DMS 273 (cell line): ENCODE results near the gene CEACAM16.
A peak's percentile ranks its signal among the peaks of the same experiment; 100 is the strongest.

Experiments used
- DNase-seq: peaks from one replicate; lab custom pipeline; 2025; ENCODE audit not compliant: unreplicated experiment; lab: John Stamatoyannopoulos, UW

The CEACAM16 gene

DNA sequence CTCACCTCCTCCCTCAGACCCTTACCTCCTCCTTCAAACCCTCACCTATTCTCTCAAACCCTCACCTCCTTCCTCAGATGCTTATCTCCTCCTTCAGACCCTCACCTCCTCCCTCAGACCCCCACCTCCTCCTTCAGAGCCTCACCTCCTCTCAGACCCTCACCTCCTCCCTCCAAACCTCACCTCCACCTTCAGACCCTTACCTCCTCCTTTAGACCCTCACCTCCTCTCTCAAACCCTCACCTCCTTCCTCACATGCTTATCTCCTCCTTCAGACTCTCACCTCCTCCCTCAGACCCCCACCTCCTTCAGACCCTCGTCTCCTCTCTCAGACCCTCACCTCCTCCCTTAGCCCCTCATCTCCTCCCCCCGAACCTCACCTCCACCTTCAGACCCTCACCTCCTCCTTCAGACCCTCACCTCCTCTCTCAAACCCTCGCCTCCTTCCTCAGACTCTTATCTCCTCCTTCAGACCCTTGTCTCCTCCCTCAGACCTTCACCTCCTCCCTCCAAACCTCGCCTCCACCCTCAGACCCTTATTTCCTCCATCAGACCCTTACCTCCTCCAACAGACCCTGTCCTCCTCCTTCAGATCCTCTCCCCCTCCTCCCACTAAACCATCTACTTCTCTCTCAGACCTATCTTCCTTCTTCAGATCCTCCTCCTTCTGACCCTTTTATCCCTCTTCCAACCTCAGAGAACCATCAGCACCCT lies 47.1 kb downstream of the CEACAM16 start:
- no peak for DNase-seq

DNA sequence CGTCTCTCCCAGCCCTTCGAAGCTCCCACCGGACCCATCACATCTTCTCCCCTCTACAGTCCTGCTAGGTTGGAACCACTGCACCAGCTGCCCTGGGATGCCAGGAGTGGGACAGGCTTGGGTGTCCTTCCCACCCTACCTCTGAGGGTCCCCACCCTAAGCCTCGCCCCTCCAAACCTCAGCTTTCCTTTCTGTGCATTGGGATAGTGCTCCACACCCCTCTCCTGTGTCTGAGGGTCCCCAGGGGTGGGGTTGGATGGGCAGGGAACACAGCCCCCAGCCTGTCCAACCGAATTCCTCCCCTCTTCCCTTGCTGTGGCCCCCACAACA lies 47.6 kb downstream of the CEACAM16 start:
- DNase-seq: no peak

DNA sequence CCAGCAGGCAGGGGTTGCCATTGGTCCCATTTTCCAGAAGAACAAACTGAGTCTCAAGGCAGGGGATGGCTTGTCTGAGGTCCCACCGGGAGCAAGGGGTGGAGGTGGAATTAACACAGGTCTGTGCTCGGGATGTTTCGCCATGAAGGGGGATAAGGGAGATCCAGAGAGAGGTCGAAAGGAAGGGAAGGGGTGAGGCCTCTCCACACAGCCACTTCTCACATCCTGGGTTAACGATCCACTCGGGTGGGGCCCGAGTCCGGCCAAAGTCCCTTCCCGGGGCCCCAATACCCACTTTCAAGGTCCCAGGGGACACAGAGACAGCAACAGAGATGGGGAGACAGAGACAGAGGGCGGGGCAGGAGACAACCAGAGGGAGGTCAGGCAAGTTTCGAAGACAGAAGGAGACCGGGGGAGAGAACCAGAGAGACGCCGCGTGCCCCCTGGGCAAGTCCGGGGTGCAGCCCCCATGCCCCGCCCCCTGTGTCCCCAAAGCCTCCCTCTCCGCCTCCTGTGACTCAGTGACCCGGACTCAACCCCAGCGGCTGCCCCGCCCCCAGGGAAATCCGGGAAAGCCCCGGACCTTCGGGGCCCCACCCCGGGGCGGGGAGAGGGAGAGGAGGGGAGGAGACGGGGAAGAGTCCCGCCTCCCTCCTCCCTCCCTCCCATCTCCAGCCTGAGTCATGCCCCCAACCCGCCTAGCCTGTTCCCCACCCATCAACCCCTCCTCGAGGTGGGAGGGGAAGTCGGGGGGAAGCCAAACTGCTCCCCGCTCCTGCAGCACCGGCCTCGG lies 48.2 kb downstream of the CEACAM16 start:
- DNase-seq: peak; percentile 89

DNA sequence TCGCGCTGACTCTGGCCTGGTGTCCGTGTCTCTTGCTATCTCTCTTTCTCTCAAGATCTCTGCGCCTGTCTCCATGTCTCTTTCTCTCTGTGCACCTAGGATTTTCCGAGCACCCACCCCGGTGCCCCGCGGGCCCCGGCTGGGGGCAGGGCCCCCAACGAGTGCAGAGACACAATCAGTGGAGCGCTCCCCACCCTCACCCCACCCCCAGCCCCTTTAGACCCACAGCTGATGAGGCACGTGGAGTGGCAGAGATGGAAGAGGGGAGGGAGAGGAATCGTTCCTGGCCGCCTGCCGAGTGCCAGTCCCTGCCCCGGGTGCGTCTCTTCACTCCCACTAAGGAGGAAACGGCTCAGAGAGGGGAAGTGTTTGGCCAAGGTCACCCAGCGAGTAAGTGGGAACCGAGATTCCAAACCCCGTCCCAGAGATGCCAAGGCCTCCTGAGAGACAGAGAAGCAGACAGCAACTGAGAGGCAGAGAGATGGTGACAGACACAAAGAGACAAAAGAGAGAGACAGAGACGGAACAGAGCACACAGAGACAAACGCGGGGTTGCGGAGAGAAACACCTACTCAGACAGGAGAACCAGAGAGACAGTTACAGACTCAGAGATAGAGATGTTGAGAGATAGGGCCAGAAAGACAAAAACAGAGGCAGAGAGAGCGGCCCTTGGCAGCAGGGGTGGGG lies 48.9 kb downstream of the CEACAM16 start:
- peak; percentile 74 for DNase-seq

DNA sequence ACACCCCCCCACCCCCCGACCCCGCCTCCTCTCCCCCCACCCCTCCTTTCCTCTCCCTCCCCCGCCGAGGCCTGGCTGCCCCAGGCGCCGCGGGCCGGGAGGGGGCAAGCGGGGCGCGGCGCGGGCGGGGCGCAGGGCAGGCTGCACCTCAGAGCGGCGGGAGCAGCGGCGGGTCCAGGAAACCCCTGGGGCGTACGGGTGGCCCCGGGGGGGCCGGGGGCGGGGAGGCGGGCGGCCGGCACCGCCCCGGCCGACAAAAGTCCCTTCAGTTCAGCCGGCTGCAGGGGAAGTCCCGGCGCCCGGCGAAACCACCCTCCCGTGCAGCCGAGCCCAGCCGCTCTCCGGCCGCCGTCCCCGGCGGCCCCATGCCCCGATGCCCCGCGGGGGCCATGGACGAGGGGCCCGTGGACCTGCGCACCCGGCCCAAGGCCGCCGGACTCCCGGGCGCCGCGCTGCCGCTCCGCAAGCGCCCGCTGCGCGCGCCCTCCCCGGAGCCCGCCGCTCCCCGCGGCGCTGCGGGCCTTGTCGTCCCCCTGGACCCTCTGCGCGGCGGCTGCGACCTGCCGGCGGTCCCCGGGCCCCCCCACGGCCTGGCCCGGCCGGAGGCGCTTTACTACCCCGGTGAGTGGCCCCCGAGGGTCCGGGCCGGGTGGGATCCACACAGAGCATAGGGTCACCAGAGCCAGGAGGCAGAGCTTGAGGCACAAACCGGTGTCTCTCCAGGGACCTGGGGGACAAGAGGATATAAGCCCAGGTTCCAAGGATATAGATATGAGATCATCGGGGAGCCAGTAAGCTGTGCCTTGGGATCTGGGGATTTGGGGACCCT lies 49.7 kb downstream of the CEACAM16 start, which contains the start of gene BCL3:
Gene BCL3 (plus strand): TSS at position 283 of the 829 bp plus-strand sequence. CDS start 83 bp downstream, at position 366.
- DNase-seq: peak; percentile 74

DNA sequence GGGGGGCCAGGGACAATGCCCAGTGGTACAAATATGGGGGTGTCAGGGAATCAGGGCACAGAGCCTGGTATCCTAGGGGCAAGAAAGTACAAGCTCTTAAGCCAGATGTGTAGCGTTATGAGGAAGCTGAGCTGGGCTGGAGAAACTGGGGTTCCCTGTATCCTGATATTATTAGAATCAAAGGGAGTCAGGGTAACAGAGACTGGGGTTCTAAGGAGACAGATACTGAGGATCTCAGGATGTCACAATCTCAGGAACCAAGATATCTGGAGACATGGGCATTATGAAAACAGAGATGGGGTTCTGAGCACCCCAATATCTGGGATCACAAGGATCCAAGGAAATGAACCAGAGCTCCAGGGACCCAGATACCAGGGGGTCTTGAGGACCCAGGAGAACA lies 50.3 kb downstream of the CEACAM16 start:
- DNase-seq: no peak

DNA sequence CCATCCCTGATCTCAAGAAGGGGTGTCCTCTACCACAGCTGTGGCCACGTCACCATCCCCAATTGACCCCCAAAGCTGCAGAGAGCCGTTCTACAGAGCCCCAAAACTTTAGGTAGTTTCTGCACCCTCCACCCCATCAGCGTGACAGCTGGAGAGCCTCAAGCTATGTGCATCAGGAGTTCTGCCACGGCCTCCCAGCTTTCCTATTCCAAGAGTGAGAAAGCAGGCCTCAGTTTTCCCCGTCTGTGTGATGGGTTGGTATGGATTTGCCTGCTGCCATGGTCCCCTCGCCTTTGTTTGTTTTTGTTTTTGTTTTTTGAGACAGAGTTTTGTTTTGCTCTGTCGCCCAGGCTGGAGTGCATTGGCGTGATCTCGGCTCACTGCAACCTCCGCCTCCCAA lies 51.0 kb downstream of the CEACAM16 start:
- DNase-seq: no peak

DNA sequence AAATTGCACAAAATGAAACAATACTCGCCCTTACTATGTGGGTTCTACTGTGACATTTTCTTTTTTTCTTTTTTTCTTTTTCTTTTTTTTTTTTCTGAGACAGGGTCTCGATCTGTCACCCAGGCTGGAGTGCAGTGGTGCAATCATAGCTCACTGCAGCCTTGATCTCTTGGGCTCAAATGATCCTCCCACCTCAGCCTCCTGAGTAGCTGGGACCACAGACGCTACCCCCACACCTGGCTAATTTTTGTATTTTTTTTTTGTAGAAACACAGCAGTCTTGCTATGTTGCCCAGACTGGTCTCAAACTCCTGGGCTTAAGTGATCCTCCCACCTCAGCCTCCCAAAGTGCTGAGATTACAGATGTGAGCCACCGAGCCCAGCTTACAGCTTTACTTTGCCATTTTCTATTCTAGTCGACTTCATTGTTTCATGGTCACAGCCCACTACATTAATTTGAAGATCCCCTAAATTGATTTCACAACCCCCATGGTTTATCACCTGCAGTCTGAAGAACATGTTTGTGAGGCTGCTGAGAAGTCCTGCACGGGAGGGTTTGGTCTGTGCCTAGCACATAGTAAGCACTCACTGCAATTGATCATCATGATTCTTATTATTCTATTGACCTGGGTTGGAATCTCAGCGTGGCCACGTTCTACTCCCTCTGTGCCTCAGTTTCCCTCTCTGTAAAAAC lies 53.3 kb downstream of the CEACAM16 start:
- no peak for DNase-seq

DNA sequence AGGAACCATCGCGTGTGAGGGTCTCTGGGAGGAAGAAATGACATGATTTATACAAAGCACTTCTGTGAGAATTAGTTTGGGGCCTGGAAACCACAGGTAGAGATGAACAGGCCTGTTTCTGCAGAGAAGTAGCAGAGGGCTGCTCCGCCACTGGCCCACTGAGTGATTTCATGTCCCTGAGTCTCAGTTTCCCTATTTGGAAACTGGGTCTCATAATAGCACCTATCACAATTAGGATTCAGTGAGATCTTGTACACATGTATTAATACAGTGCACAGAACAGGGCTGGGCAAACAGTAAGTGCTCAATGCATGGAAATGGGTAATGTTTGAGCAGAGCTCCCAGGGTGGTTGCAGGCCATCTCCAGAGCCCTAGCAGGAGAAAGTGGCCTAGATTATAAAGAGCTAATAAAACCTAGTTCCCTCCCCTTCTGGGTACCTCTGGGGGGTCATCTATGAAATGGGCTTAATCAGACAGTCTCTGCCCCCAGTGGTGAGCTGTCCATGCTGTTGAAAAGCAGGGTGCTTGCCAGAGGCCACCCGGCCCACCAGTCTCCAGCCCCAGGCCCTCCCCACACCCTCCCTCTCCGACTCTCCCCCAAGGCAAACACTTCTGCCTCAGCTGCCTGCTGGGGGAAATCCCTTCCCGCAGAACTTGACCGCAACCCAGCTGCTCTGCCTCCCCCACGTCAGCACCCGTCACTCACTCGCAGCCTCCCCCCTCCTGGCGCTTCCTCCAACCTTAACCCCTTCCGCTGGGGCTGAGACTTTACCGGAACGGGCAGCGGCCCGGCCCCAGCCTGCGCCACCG lies 54.1 kb downstream of the CEACAM16 start:
- peak; percentile 90 for DNase-seq

DNA sequence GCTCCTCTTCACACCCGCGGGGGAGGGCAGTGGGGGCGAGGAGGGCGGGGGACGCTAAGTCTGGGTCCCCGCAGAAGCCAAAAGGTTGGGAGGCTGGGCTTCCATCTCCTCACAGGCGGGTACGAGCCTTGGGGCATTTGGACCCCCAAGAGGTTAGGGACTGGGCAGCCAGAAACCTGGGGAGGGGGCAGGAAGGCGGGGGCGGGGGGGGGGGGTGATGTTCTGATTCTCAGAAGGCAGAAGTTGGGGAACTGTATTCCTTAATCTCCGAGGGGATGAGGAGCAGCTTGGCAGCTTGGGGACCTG lies 54.6 kb downstream of the CEACAM16 start:
- no peak for DNase-seq

DNA sequence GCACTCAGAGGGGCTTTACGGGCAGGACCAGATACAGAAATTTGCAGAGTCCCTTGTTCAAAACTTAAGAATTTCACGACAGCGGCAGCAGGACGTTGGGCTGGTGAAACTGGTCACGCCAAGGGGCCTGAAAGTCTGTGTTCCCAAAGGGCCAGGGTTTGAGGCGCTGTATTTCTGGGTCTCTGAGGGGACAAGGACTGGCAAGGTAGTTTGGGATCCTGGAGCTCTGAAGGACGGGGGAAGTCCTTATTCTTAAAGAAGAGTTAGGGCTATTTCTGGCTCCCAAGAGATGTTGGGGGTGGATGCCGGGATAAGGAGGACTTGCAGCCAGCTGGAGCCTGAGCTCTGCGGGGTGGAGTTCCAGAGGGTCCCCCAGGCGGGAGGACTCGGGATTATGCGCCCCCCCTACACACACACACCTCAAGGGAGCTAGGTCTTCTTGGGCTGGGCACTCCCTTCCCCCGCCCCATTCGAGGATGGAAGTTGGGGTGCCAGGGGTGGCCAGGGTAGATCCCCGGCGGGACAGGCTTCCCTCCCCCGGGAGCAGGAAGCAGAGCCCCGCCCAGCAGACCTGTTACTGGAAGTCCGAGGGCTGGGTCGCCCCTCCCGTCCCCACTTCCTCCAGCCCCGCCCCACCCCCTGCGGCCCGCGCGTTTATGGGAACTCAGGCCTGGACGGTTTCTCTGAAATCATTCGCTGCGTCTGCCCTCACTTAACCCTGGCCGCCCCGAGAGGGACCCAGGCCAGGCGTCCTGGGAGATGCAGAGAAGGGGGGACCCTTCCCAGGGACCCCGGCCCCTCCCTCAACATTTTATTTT lies 55.2 kb downstream of the CEACAM16 start:
- DNase-seq: peak; percentile 88

DNA sequence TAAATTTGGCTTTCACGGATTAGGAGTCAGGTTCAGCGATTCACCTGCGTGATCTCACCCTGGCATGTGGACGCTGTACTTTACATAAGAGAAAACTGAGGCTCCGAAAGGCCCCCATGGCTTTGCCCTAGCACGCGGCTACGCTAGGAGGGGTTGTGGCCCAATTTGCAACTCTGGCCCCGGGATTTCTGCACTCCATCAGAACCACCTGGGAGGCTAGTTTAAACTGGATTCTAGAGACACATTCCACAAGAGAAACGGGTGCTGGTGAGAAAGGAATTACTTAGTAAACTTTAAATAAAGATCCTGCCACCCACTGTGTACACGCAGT lies 55.8 kb downstream of the CEACAM16 start:
- DNase-seq: peak; percentile 57

DNA sequence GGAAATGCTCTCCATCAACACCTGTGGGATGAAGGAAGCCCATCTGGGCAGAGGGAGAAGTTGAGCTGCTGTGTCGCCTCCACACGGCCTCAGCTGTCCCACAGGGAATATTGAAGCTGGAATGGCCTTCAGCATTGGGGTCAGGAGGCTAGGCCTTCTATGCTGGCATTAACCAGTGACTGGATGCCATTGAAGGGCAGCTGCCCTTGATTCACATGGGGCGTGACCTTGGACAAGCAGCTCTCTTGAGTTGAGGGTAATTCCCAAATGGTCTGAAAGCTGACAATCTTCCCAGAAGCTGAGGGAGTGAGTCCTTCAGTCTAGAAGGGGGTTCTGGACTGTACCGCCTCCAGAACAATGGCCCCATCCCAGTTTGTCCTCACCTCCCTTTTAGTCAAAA lies 56.3 kb downstream of the CEACAM16 start:
- DNase-seq: no peak

DNA sequence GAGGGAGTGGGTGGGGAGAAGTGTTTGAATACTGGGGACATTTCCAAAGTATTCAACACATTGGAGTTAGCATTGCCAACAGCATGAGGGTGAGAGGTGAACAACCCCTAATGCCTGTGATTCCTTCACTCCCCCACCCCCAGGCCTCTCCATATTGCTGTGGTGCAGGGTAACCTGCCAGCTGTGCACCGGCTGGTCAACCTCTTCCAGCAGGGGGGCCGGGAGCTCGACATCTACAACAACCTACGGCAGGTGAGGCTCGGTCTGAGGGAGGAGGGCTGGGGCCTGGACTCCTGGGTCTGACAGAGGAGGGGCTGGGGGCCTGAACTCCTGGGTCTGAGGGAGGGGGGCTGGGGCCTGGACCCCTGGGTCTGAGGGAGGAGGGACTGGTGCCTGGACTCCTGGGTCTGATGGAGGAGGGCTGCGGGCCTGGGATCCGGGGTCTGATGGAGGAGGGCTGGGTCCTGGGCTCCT lies 57.2 kb downstream of the CEACAM16 start:
- no peak for DNase-seq

DNA sequence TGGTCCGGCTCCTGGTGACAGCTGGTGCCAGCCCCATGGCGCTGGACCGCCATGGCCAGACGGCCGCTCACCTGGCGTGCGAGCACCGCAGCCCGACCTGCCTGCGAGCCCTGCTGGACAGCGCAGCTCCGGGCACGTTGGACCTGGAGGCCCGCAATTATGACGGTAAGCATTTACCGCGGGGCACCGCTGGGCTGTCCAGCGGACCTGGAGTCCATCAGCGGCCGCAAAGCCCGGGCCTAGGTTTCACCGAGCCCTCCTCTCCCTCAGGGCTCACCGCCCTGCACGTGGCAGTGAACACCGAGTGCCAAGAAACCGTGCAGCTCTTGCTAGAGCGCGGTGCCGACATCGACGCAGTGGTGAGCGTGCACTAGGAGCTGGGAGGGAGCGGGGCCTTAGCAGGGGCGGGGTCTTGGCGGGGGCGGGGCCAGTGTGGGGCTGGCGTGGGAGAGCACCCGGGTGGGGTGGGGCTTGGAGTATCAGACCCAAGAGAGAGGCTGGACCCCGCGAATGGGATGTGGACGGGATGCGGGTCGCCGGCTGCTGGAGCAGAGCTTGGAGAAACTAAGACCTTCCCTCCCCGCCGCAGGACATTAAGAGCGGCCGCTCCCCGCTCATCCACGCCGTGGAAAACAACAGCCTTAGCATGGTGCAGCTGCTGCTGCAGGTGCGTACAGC lies 58.2 kb downstream of the CEACAM16 start:
- DNase-seq: no peak

DNA sequence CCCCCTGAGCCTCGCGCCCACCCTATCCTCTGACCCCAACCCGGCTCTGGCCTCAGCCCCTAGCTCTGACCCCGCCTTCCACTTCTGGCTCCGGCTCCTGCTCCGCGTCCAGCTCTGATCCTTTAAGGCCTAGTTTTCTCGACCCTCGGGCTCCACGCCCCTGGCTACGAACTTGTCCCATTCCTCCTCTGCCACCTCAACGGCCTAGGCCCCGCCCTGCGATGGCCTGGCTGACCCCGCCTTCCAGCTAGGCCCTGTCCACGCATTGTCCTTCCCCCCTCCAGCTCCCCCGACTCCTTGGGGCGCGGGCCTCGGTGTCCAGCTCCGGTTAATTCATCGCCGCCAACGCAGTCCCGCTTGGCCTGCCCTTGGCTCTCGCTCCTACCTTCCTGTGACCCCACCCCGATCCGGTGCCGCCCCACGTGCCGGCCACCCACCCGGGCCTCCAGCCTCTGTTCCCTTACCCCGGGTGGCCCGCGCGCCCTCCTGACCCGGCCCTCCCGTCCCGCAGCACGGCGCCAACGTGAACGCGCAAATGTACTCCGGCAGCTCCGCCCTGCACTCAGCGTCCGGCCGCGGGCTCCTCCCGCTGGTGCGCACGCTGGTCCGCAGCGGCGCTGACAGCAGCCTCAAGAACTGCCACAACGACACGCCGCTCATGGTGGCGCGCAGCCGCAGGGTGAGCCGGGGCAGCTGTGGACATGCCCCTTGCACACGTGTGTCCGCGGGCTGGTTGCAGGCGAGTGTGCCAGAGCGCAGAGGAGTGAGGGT lies 59.0 kb downstream of the CEACAM16 start:
- no peak for DNase-seq

DNA sequence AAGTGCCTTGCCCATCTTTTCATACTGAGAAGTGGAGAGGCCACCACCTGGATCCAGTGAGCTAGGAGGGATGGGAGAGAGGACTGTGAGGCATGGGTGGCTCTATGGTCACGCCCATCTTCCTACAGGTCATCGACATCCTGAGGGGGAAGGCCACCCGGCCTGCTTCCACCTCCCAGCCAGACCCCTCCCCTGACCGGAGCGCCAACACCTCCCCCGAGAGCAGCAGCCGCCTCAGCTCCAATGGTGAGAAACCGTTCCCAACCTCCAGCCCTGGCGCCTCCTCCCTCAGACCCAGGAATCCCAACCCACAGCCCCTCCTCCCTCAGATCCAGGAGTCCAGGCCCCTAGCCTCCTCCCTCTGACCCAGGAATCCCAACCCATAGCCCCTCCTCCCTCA lies 59.6 kb downstream of the CEACAM16 start:
- DNase-seq: no peak
